ENCODE measurements around the gene PDZD4. TPM values are rescaled to one million over a fixed set of nuclear protein-coding genes. Genes with fewer than 3 reads are reported as not detected.

Gene PDZD4
- polyA plus RNA-seq, 3 donors = 0.11 TPM; not detected in 2

DNA sequence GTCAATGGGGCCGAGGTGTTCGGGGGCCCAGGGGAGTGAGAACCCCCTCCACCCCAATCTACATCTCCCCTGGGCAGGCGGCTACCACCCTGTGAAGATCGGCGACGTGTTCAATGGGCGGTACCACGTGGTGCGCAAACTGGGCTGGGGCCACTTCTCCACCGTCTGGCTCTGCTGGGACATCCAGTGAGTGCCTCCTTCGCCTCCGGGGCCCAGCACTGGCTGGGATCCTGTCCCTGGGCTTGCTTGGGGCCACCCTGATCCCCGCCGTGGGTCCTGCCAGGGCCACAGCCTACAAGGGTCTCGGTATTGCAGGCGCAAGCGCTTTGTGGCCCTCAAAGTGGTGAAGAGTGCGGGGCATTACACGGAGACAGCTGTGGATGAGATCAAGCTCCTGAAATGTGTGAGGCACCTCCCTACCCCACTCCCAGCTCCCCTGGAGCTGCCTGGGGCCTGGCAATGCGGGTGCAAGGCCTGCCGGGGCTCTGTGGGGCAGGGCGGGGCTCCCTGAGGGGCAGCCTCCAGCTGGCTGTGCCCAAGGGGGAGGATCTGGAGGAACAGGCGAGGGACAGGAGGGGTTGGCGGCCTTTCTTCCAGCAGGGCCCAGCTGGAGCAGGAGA, 48.8 kb downstream of the PDZD4 start:
- Histone ChIP-seq H3K27ac (ENCODE audit: low read depth in 1 of 2, low read length in 2 of 2) (no peak overlapping the region), H3K27me3 (ENCODE audit: control insufficient read depth in 2 of 2, insufficient read depth in 2 of 2, low read length in 2 of 2) (peaks cover 0 to 23% of the 10 kb centered on the region in 2 donors), H3K4me2 (replicated peaks; ENCODE audit: extremely low read depth, low read length, poor library complexity, severe bottlenecking) (no peak overlapping the region), H3K4me1 (ENCODE audit: control insufficient read depth in 1 of 2, insufficient read depth in 2 of 2, low read length in 2 of 2) (no peaks in the 10 kb centered on the region), H3K9me3 (replicated peaks in 1 of 2; ENCODE audit: control insufficient read depth in 1 of 2, insufficient read depth in 1 of 2, low read length in 2 of 2) (no peaks in the 10 kb centered on the region), H3K36me3 (replicated peaks in 1 of 2; ENCODE audit: control insufficient read depth in 1 of 2, insufficient read depth in 2 of 2, low read length in 2 of 2) (peaks cover 13 to 15% of the 10 kb centered on the region in 2 donors), H3K4me3 (replicated peaks in 1 of 3; ENCODE audit: low read depth in 2 of 3, low read length in 3 of 3) (no peak overlapping the region), H4K20me1 (ENCODE audit: insufficient read depth, low read length) (no peaks in the 10 kb centered on the region), H3K79me2 (ENCODE audit: insufficient read depth, low read length) (no peaks in the 10 kb centered on the region), H3K9ac (ENCODE audit: insufficient read depth, low read length, poor library complexity, severe bottlenecking) (no peak overlapping the region), H2AFZ (ENCODE audit: insufficient read depth, low read depth, low read length, poor library complexity, severe bottlenecking) (no peak overlapping the region)
- peaks cover 15 to 28% (median 18%) of the 10 kb centered on the region in 3 donors for H3K27me3 Mint-ChIP-seq (ENCODE audit: low read depth in 3 of 3)
- no peaks in the 10 kb centered on the region for H3K4me1 Mint-ChIP-seq
- DNase-seq = no peak
- peaks cover 0 to 6% (median 0%) of the 10 kb centered on the region in 7 donors for H3K9me3 Mint-ChIP-seq
- intact Hi-C loops (cut with micrococcal nuclease) = no loop called here
- peak overlapping the region in 1 of 7 donors; percentile 54 for H3K27ac Mint-ChIP-seq
- 80% methylated on average over 11 of the region's 24 CpGs for WGBS (ENCODE audit: insufficient coverage)
- no peak for TF ChIP-seq CTCF (IDR thresholded peaks at IDR 0.05)
- H3K36me3 Mint-ChIP-seq = peaks cover 15 to 19% of the 10 kb centered on the region in 2 donors
- H3K4me3 Mint-ChIP-seq = no peak overlapping the region

DNA sequence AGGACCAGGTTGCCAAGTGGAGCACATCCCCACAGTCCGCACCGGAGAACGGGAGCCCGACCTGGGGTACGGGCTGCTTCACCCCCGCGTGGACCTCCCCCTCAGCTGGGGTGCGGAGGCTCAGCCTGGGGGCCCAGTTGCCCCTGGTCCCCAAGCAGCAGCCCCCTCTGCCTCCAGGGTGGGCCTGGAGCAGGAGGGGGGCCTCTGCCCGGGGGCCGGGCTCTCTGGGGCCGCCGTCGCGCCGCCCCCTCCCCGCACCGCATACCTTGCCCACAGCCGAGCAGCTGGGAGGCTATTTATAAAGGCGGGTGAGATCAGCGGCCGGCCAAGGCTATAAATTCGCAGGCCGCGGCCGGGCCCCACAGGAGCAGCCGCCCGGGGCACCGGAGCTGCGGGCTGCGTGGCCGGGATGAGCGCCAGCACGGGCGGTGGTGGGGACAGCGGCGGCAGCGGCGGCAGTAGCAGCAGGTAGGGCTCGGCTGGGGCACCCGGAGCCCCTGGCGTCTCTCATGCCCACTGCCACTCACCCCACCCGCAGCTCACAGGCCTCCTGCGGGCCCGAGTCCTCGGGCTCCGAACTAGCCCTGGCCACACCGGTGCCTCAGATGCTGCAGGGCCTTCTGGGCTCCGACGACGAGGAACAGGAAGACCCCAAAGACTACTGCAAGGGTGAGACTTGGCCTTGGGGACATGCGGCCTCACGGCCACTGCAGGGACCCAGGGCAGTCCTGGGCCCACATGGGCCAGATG, 49.5 kb downstream of the PDZD4 start, which contains the start of gene SRPK3:
TSS of gene SRPK3 (plus strand) at position 364 of the 750 bp plus-strand sequence. CDS start at position 410, 46 bp downstream.
- Mint-ChIP-seq H3K36me3 (peaks cover 10 to 13% of the 10 kb centered on the region in 2 donors), H3K27me3 (ENCODE audit: low read depth in 3 of 3) (peaks cover 15 to 28% (median 18%) of the 10 kb centered on the region in 3 donors), H3K4me1 (no peaks in the 10 kb centered on the region), H3K4me3 (peak within 1 kb of the TSS in 1 of 2 donors; percentile 59), H3K27ac (peak within 1 kb of the TSS in 1 of 7 donors; percentile 54), H3K9me3 (peaks cover 0 to 8% (median 2%) of the 10 kb centered on the region in 7 donors)
- Histone ChIP-seq H3K9ac (ENCODE audit: insufficient read depth, low read length, poor library complexity, severe bottlenecking) (no peak within 1 kb of the TSS), H3K9me3 (replicated peaks in 1 of 2; ENCODE audit: control insufficient read depth in 1 of 2, insufficient read depth in 1 of 2, low read length in 2 of 2) (no peaks in the 10 kb centered on the region), H2AFZ (ENCODE audit: insufficient read depth, low read depth, low read length, poor library complexity, severe bottlenecking) (no peak within 1 kb of the TSS), H3K4me2 (replicated peaks; ENCODE audit: extremely low read depth, low read length, poor library complexity, severe bottlenecking) (no peak within 1 kb of the TSS), H3K79me2 (ENCODE audit: insufficient read depth, low read length) (no peaks in the 10 kb centered on the region), H3K36me3 (replicated peaks in 1 of 2; ENCODE audit: control insufficient read depth in 1 of 2, insufficient read depth in 2 of 2, low read length in 2 of 2) (peaks cover 6 to 8% of the 10 kb centered on the region in 2 donors), H3K4me1 (ENCODE audit: control insufficient read depth in 1 of 2, insufficient read depth in 2 of 2, low read length in 2 of 2) (no peaks in the 10 kb centered on the region), H3K27ac (ENCODE audit: low read depth in 1 of 2, low read length in 2 of 2) (no peak within 1 kb of the TSS), H3K27me3 (ENCODE audit: control insufficient read depth in 2 of 2, insufficient read depth in 2 of 2, low read length in 2 of 2) (peaks cover 0 to 23% of the 10 kb centered on the region in 2 donors), H3K4me3 (replicated peaks in 1 of 3; ENCODE audit: low read depth in 2 of 3, low read length in 3 of 3) (no peak within 1 kb of the TSS), H4K20me1 (ENCODE audit: insufficient read depth, low read length) (no peaks in the 10 kb centered on the region)
- no peak for TF ChIP-seq CTCF (IDR thresholded peaks at IDR 0.05)
- intact Hi-C loops (cut with micrococcal nuclease) = no loop called here
- DNase-seq = no peak
- WGBS (ENCODE audit: insufficient coverage) = 47% methylated on average over 15 of the region's 52 CpGs
